NCI-H2081 (cell line): ENCODE results near the gene EEPD1.

Experiments used
- DNase-seq, 2 experiments: peaks; one replicate each; lab custom pipeline; 2025; lab: John Stamatoyannopoulos, UW

EEPD1 gene

GRCh38 chr7:36300696-36301350 is 147.8 kb downstream of the EEPD1 start:
- DNase-seq, result no peak

GRCh38 chr7:36301914-36302771 is 149.1 kb downstream of the EEPD1 start:
- DNase-seq, result no peak

GRCh38 chr7:36303202-36304098 is 150.4 kb downstream of the EEPD1 start:
- DNase-seq, result peak; percentile 80 to 91

- no peak for DNase-seq
These were observed 151.0 kb downstream of the EEPD1 start for GRCh38 chr7:36304099-36304425.

- DNase-seq, result no peak
These were observed 152.2 kb downstream of the EEPD1 start for GRCh38 chr7:36305226-36305625.

GRCh38 chr7:36305648-36306047 is 152.6 kb downstream of the EEPD1 start:
- DNase-seq, result no peak

GRCh38 chr7:36306222-36306621 is 153.2 kb downstream of the EEPD1 start:
- no peak for DNase-seq

- DNase-seq, result no peak
These were observed 153.7 kb downstream of the EEPD1 start for GRCh38 chr7:36306722-36307121.

GRCh38 chr7:36308031-36308430 is 155.0 kb downstream of the EEPD1 start:
- DNase-seq, result no peak

GRCh38 chr7:36309301-36309700 is 156.2 kb downstream of the EEPD1 start:
- no peak for DNase-seq

- DNase-seq, result no peak
These were observed 156.7 kb downstream of the EEPD1 start for GRCh38 chr7:36309716-36310115.

- no peak for DNase-seq
These were observed 157.8 kb downstream of the EEPD1 start for GRCh38 chr7:36310897-36311296.

GRCh38 chr7:36311539-36311938 is 158.5 kb downstream of the EEPD1 start:
- no peak for DNase-seq

- no peak for DNase-seq
These were observed 159.2 kb downstream of the EEPD1 start for GRCh38 chr7:36312064-36312914.

GRCh38 chr7:36312915-36313334 is 159.9 kb downstream of the EEPD1 start:
- DNase-seq, result no peak

- no peak for DNase-seq
These were observed 160.6 kb downstream of the EEPD1 start for GRCh38 chr7:36313607-36314006.

GRCh38 chr7:36314491-36314890 is 161.4 kb downstream of the EEPD1 start:
- DNase-seq, result no peak

GRCh38 chr7:36315309-36315944 is 162.4 kb downstream of the EEPD1 start:
- no peak for DNase-seq

GRCh38 chr7:36316319-36316718 is 163.3 kb downstream of the EEPD1 start:
- no peak for DNase-seq

GRCh38 chr7:36317276-36317675 is 164.2 kb downstream of the EEPD1 start:
- no peak for DNase-seq

GRCh38 chr7:36318116-36318515 is 165.1 kb downstream of the EEPD1 start:
- DNase-seq, result no peak
